Kidney epithelial cell (primary cell): ENCODE results near the gene TMEM14C. TPM values are rescaled to one million over a fixed set of nuclear protein-coding genes. Genes with fewer than 3 reads are reported as not detected.

ENCODE experiments used
- DNase-seq: peaks from one replicate; pipeline ENCODE4 v3.0.0-alpha.2; 2010; ENCODE audit warnings: low read depth
- H3K27me3 ChIP-seq: 2 replicates; pipeline ENCODE4 v1.6.0; 2011; ENCODE audit warnings: low read length; ENCODE audit not compliant: control insufficient read depth, insufficient read depth
- H3K36me3 ChIP-seq: 2 replicates; pipeline ENCODE4 v1.5.1; 2011; ENCODE audit warnings: low read length; ENCODE audit not compliant: control insufficient read depth, insufficient read depth
- H3K4me3 ChIP-seq: 2 replicates; pipeline ENCODE4 v1.5.1; 2011; ENCODE audit warnings: low read depth, mild to moderate bottlenecking, control low read depth, low read length
- total RNA-seq: library from RNA; depleted of rRNA; stranded (reverse); fragments of >200 nt; gene quantifications from 2 replicates; pipeline ENCODE4 v1.2.3, GENCODE V29; 2015
- TF ChIP-seq, protein P1 (sequence below): IDR thresholded peaks from 2 replicates; pipeline ENCODE4 v1.5.1; 2011; ENCODE audit warnings: mild to moderate bottlenecking, moderate library complexity, low read length, control low read depth, inconsistent platforms; ENCODE audit not compliant: insufficient read depth, poor library complexity, severe bottlenecking

Gene TMEM14C
- total RNA-seq, 1 donor from 2014 or later, result 190 TPM

DNA sequence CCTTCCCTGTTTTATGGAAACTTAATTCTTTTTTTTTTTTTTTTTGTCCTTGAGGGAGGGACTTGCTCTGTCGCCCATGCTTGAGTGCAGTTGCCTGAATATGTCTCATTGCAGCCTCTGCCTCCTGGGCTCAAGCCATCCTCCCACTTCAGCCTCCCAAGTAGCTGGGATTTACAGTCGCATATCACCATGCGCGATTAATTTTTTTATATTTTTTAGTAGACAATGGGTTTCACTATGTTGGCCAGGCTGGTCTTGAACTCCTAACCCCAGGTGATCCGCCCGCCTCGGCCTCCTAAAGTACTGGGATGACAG, 654 bp downstream of the TMEM14C start:
- H3K36me3 ChIP-seq, result peaks cover 1% of the 10 kb centered on the region
- no peak for DNase-seq
- TF ChIP-seq, protein P1, sequence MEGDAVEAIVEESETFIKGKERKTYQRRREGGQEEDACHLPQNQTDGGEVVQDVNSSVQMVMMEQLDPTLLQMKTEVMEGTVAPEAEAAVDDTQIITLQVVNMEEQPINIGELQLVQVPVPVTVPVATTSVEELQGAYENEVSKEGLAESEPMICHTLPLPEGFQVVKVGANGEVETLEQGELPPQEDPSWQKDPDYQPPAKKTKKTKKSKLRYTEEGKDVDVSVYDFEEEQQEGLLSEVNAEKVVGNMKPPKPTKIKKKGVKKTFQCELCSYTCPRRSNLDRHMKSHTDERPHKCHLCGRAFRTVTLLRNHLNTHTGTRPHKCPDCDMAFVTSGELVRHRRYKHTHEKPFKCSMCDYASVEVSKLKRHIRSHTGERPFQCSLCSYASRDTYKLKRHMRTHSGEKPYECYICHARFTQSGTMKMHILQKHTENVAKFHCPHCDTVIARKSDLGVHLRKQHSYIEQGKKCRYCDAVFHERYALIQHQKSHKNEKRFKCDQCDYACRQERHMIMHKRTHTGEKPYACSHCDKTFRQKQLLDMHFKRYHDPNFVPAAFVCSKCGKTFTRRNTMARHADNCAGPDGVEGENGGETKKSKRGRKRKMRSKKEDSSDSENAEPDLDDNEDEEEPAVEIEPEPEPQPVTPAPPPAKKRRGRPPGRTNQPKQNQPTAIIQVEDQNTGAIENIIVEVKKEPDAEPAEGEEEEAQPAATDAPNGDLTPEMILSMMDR, result no peak
- no peaks in the 10 kb centered on the region for H3K27me3 ChIP-seq
- H3K4me3 ChIP-seq, result peak overlapping the region; percentile 85

DNA sequence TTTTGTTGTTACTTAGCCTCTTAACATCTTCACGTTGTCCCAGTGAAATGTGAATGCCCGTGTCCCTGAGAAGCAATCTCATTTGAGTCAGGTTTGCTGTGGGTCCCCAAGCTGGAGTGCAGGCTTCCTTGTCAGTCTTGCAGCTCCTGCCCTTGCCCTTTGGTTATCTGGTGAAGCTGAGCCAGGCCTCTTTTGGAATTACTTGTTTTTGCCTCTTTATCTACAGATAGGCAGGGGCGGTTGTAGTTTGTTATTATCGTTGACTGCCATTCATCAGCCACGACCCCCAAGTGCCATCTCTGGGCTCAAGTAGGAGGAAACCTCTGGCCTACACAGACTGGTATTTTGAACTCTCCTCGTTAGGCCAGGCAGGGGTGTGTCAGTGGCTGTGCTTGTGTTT, 2.2 kb downstream of the TMEM14C start:
- no peak overlapping the region for H3K4me3 ChIP-seq
- H3K27me3 ChIP-seq, result no peaks in the 10 kb centered on the region
- no peak for DNase-seq
- H3K36me3 ChIP-seq, result peaks cover 1% of the 10 kb centered on the region
- TF ChIP-seq, protein P1, result no peak

DNA sequence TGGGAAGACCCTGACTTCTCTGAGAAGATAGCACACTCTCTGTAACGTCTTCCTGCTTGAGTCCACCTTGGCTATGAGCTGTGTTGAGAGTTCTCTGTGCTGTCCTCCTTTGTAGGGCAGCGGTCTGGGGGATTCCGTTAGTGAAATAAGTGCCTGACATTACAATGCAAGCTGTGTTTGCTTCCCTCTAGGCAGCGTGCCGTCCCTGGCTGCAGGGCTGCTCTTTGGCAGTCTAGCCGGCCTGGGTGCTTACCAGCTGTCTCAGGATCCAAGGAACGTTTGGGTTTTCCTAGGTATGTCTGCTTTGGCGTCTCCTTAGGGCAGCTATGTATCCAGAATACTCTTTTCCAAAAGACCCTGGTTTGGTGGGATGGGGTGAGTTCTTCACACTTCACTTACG, 2.8 kb downstream of the TMEM14C start:
- H3K36me3 ChIP-seq, result peaks cover 1% of the 10 kb centered on the region

DNA sequence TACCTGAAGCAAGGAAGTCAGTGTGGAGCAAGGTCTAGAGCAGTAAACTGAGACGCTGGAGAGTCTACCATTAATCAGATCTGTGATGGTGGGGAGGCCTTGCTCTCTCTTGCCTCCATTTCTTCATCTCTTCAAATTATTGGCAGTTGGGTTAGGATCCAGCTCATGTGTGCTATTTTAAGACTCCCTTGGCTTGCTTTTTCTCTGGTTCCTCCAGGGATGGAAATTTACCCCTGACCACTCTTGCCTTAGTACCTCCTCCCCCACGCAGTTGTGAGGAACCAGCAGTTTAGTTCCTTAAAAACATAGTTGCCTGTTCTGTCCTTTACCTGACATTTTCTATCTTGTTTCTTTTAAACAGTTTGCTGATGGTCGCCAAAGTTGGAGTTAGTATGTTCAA, 7.4 kb downstream of the TMEM14C start:
- Histone ChIP-seq H3K4me3 (no peak overlapping the region), H3K27me3 (no peaks in the 10 kb centered on the region), H3K36me3 (no peaks in the 10 kb centered on the region)
- TF ChIP-seq, protein P1, result no peak
- no peak for DNase-seq

More for the DNA sequence above, 2.8 kb downstream of the TMEM14C start:
- H3K4me3 ChIP-seq, result no peak overlapping the region
- DNase-seq, result no peak
- TF ChIP-seq, protein P1, result no peak
- H3K27me3 ChIP-seq, result no peaks in the 10 kb centered on the region

DNA sequence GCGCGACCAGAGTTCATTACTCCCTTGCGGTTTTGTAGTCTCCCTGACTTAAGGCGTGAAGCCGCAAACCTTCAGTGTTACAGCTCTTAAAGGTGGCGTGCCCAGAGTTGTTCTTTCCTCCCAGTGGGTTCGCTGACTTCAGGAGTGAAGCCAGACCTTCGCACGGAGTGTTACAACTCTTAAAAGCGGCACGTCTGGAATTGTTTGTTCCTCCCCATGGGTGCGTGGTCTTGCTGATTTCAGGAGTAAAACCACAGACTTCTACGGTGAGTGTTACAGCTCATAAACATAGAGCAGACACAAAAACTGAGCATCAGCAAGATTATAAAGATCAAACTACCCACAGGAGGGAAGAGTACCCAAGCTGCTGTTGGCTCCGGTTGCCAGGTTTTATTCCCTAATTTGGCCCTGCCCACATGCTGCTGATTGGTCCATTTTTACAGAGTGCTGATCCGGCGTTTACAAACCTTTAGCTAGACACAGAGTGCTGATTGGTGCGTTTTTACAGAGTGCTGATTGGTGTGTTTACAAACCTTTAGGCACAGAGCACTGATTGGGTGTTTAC, 10.4 kb downstream of the TMEM14C start:
- TF ChIP-seq, protein P1, result no peak
- no peaks in the 10 kb centered on the region for H3K36me3 ChIP-seq
- no peak overlapping the region for H3K4me3 ChIP-seq
- no peaks in the 10 kb centered on the region for H3K27me3 ChIP-seq
- DNase-seq, result no peak

DNA sequence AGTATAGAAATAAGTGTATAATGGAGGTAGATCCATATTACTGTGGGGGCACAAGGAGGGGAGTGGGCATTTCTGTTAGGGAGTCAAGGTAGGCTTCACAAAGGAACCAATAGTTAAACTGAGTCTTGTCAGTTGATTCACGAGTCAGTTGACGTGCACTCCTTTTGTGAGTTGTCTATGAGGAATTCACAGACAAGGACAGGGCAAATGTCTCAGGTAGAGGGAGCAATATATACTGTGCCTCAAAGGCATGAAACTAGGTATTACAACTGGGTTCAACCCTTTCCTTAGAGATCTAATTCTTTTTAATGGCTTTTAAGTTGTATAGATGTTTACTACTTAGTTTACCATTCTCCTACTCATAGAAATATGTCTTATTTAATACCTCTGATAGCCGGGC, 11.0 kb downstream of the TMEM14C start:
- no peaks in the 10 kb centered on the region for H3K36me3 ChIP-seq
- TF ChIP-seq, protein P1, result no peak
- H3K27me3 ChIP-seq, result no peaks in the 10 kb centered on the region
- no peak overlapping the region for H3K4me3 ChIP-seq
- no peak for DNase-seq
